Fibroblast of lung (primary cell): ENCODE data around the gene ADD3.

Source experiments
- CTCF ChIP-seq, 2 donors: IDR thresholded peaks in 1 of 2; conservative IDR thresholded peaks in 1 of 2; 1 replicate in 1 of 2; 2 replicates in 1 of 2; pipeline ENCODE4 v1.5.1; 2011 to 2012; ENCODE audit warnings: low read length in 2 of 2, control low read depth in 1 of 2, inconsistent platforms in 1 of 2, low read depth in 1 of 2, mild to moderate bottlenecking in 1 of 2
- EZH2 ChIP-seq: IDR thresholded peaks from 2 replicates; pipeline ENCODE4 v1.5.1; 2012; ENCODE audit warnings: low read length, control low read depth, mild to moderate bottlenecking; ENCODE audit errors: missing control alignments

DNA sequence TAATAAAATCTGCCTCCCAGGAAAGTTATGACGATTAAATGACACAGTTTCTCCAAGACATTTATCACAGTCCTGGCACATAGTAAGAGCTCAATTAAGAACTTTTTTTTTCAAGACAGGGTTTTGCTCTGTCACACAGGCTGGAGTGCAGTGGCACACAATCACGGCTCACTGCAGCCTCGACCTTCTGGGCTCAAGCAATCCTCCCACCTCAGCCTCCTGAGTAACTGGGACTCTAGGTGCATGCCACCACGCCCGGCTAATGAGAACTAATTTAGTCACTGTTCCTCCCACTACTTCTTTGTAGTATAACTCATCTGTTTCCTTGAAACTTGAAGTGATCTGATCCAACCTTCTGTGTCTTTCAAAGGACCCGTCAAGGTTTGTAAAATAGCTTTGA is 157.5 kb downstream of the ADD3 start:
- TF ChIP-seq CTCF (conservative IDR thresholded peaks at IDR 0.05 in 1 of 2, IDR thresholded peaks at IDR 0.05 in 1 of 2; ENCODE audit: low read depth in 1 of 2, low read length in 2 of 2) = no peak
- TF ChIP-seq EZH2 = no peak
